Left lung (tissue), 10 donors: Measurements from ENCODE around the gene ATRNL1. TPM values are rescaled to one million over a fixed set of nuclear protein-coding genes. Genes with fewer than 3 reads are reported as not detected.

Source experiments
- ATAC-seq: fragments of 200-7000 bp; cut with Tn5 transposase; one replicate; pipeline ENCODE4 v1.9.1; 2020; ENCODE audit warnings: moderate library complexity
- DNase-seq, 4 donors: peaks; one replicate each; pipeline ENCODE4 v3.0.0-alpha.2; 2013 to 2020
- H3K27ac ChIP-seq, 2 donors: fragments of 200-600 bp; sonication (generic) in 1 of 2; one replicate each; pipeline versions ENCODE4 v1.5.0 to v1.8.0; 2020 to 2021
- H3K27me3 ChIP-seq, 2 donors: fragments of 200-600 bp; sonication (generic) in 1 of 2; one replicate each; pipeline versions ENCODE4 v1.5.0 to v1.8.0; 2020 to 2021
- H3K36me3 ChIP-seq, 2 donors: fragments of 200-600 bp; sonication (generic) in 1 of 2; one replicate each; pipeline versions ENCODE4 v1.5.0 to v1.8.0; 2020 to 2021
- H3K4me1 ChIP-seq, 2 donors: fragments of 200-600 bp; one replicate each; pipeline ENCODE4 v1.8.0; 2021
- H3K4me3 ChIP-seq, 2 donors: fragments of 200-600 bp; sonication (generic) in 1 of 2; one replicate each; pipeline versions ENCODE4 v1.5.0 to v1.8.0; 2020 to 2021; ENCODE audit warnings: mild to moderate bottlenecking in 1 of 2
- H3K9me3 ChIP-seq, 2 donors: fragments of 200-600 bp; sonication (generic) in 1 of 2; one replicate each; pipeline versions ENCODE4 v1.5.0 to v1.8.0; 2020 to 2021
- intact Hi-C, 2 donors: fragments of 100-400 bp; cut with DNase I; formaldehyde crosslinking; loops; one replicate each; pipeline versions ENCODE4 v1.11.2 to v1.14.2; 2022
- polyA plus RNA-seq, 6 donors: library from polyadenylated mRNA; unstranded; fragments of 120-200 nt; gene quantifications; one replicate each; pipeline ENCODE4 v1.2.1, GENCODE V29; 2013; ENCODE audit not compliant: insufficient read length in 6 of 6
- total RNA-seq, 2 donors: library from RNA; stranded (reverse); fragmentation: NEBNext Ultra II Directional; extraction: Animal tissue kit (Norgen Biotek cat#: 25700); gene quantifications; one replicate each; pipeline ENCODE4 v1.2.1, GENCODE V29; 2021
- TF ChIP-seq, protein P1 (sequence below), 2 donors: fragments of 200-600 bp; sonication (generic) in 1 of 2; IDR thresholded peaks; one replicate each; pipeline versions ENCODE4 v1.5.0 to v1.8.0; 2021; ENCODE audit warnings: antibody characterized with exemption in 2 of 2
- donor health status: DM: no; HTN: yes; CAD: no.
- donor health status: DM: no; HTN: no; CAD: no.

Gene ATRNL1
- total and polyA plus RNA-seq, 8 donors, result 0.26 to 6.7 (median 5.1) TPM

DNA sequence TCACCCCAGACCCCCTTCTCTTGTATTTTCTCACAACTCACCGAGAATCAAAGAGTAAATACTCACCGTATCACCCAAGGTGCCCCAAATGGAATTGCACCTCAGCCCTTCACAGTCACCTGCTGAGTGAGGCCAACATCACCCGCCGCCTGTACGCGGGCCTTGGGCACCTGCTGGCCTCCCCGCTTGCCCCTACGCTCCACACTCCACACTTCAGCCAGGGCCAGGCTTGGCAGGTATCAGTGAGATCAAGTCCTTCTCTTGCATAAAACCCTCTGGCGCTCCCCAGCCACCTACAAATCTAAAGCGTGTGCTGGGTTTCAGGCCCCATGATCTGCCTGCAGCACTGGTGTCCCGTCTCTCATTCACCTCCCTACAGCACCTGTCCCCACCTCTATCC is 879.3 kb downstream of the ATRNL1 start:
- ATAC-seq (no peak), DNase-seq (no peak)
- Histone ChIP-seq H3K36me3 (no peaks in the 10 kb centered on the region), H3K9me3 (no peaks in the 10 kb centered on the region), H3K27ac (no peak overlapping the region), H3K4me1 (no peaks in the 10 kb centered on the region), H3K4me3 (no peak overlapping the region), H3K27me3 (no peaks in the 10 kb centered on the region)
- TF ChIP-seq, protein P1, sequence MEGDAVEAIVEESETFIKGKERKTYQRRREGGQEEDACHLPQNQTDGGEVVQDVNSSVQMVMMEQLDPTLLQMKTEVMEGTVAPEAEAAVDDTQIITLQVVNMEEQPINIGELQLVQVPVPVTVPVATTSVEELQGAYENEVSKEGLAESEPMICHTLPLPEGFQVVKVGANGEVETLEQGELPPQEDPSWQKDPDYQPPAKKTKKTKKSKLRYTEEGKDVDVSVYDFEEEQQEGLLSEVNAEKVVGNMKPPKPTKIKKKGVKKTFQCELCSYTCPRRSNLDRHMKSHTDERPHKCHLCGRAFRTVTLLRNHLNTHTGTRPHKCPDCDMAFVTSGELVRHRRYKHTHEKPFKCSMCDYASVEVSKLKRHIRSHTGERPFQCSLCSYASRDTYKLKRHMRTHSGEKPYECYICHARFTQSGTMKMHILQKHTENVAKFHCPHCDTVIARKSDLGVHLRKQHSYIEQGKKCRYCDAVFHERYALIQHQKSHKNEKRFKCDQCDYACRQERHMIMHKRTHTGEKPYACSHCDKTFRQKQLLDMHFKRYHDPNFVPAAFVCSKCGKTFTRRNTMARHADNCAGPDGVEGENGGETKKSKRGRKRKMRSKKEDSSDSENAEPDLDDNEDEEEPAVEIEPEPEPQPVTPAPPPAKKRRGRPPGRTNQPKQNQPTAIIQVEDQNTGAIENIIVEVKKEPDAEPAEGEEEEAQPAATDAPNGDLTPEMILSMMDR (IDR thresholded peaks at IDR 0.05), result no peak
- intact Hi-C loops, result no loop called here

DNA sequence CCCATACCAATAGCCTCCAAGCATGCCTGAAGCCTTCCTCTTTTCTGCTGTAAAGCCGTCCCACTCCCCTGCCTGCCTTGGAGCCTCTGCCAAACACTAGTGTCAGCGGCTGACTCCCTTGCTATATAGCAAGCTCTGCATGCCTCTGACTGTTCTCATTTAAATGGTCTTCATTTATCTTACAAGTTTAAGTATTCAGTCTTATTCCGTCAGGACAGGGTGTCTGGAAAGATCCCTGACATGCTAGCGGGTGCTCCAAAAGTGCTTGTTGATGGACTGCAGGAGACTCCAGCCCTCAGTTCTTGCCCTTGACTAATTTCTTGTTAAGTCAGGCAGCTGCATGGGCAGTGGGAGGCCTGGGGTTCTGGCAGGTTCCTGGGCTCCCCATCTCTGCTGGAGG is 881.2 kb downstream of the ATRNL1 start:
- DNase-seq, result peak in 1 of 4 donors; percentile 10
- intact Hi-C loops, result no loop called here
- Histone ChIP-seq H3K27ac (no peak overlapping the region), H3K27me3 (no peaks in the 10 kb centered on the region), H3K4me3 (no peak overlapping the region), H3K9me3 (no peaks in the 10 kb centered on the region), H3K36me3 (no peaks in the 10 kb centered on the region), H3K4me1 (no peaks in the 10 kb centered on the region)
- TF ChIP-seq, protein P1 (IDR thresholded peaks at IDR 0.05), result no peak
- ATAC-seq, result no peak

DNA sequence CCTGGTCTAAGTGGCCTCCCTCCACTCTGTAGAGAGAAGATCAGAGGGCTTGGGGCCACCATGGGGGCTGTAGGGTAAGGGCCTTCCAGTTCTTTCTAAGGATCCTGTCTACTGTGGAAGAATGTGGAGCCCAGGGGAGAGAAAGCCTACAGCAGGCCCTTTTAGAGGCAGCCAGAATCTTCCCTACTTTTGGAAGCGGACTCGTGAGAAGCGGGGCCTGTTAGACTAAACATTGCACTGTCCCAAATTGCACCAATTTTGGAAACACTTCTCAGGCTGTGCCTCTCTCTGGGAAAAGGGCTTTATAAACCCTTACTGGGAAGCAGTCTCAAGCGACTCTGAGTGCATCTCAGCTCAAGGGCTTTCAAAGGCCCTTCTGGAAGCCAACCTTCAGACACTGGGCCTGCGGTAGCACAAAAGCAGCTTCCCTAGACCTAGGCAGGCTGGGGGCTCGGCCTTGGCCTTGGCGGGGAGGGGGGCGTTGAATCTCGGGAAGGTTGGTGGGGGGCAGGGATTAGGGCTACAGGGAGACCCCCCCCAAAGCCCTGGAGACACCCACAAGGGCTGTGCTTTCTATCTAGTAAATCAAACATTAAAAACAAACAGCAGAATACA is 881.8 kb downstream of the ATRNL1 start:
- no peaks in the 10 kb centered on the region for H3K9me3 ChIP-seq
- no peak overlapping the region for H3K4me3 ChIP-seq
- ATAC-seq (peak; percentile 19), DNase-seq (peak in 1 of 4 donors; percentile 40)
- H3K27ac ChIP-seq, result no peak overlapping the region
- H3K36me3 ChIP-seq, result no peaks in the 10 kb centered on the region
- intact Hi-C loops, result no loop called here
- TF ChIP-seq, protein P1 (IDR thresholded peaks at IDR 0.05), result no peak
- no peaks in the 10 kb centered on the region for H3K27me3 ChIP-seq
- no peaks in the 10 kb centered on the region for H3K4me1 ChIP-seq

DNA sequence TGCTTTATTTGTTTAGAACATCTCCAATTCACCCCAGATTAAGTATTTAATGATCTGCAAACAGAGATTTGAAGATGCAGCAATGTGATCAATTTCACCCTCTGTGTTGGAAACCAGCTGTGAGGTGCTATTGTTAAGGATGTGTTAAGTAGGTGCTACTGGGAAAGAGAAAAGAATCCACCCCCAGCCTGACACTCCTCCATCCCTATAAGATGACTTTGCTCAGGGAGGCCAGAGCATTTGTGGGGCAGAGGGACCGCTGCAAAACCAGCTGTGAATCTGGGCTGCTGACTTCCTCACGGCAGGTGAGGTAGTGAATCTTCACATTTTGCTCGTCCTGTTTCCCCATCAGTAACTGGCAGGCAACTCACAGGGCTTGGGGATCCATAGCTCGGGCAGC is 882.3 kb downstream of the ATRNL1 start:
- H3K4me1 ChIP-seq, result no peaks in the 10 kb centered on the region
- TF ChIP-seq, protein P1 (IDR thresholded peaks at IDR 0.05), result no peak
- intact Hi-C loops, result no loop called here
- no peaks in the 10 kb centered on the region for H3K9me3 ChIP-seq
- no peaks in the 10 kb centered on the region for H3K36me3 ChIP-seq
- DNase-seq (no peak), ATAC-seq (no peak)
- H3K27ac ChIP-seq, result no peak overlapping the region
- no peaks in the 10 kb centered on the region for H3K27me3 ChIP-seq
- no peak overlapping the region for H3K4me3 ChIP-seq

DNA sequence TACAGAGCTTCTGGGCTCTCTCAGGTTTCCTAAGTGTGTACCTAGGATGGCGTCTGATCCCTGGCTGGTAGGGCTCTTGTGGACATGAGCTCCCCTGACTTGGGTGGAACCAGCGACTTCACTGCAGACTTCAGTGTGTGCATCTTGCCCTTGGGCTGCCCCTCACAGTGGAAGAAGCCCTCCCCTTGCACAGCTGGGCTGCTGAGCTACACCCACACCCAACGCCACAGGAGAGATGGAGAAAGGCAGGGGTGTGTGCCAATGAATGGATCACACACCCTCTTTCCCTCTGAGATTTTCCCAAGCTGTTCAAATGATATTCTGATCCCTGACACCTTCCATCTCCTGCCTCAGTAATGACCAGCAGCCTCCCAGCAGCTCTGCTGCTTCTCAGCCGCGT is 883.2 kb downstream of the ATRNL1 start:
- Histone ChIP-seq H3K9me3 (no peaks in the 10 kb centered on the region), H3K4me3 (no peak overlapping the region), H3K27ac (no peak overlapping the region), H3K4me1 (no peaks in the 10 kb centered on the region), H3K27me3 (no peaks in the 10 kb centered on the region), H3K36me3 (no peaks in the 10 kb centered on the region)
- ATAC-seq, result no peak
- no peak for DNase-seq
- intact Hi-C loops, result no loop called here
- TF ChIP-seq, protein P1 (IDR thresholded peaks at IDR 0.05), result no peak
